PC-9 (cell line): ENCODE data around the gene YPEL1. TPM values are rescaled to one million over a fixed set of nuclear protein-coding genes. Genes with fewer than 3 reads are reported as not detected.
"Not testable (repeated sequence)": the region's sequence is repeated elsewhere in the genome, so short reads cannot be mapped to it uniquely, and the experiment has no call there.

Source experiments
- BruUV-seq: library from RNA; stranded (reverse); fragments of 400-500 nt; replicated peaks from 2 replicates; lab custom pipeline; 2021; lab: Mats Ljungman, UMichigan
- CTCF ChIA-PET: fragments of 300-600 bp; sonication (Branson Sonifier 250); formaldehyde crosslinking; loops from one replicate; lab custom pipeline; 2022; ENCODE audit warnings: antibody characterized with exemption; lab: Charles Lee
- POLR2A ChIA-PET: fragments of 300-600 bp; sonication (Branson Sonifier 250); formaldehyde crosslinking; loops from one replicate; lab custom pipeline; 2022; ENCODE audit warnings: antibody characterized with exemption; ENCODE audit not compliant: unreplicated experiment; lab: Charles Lee
- DNase-seq, 2 experiments: peaks; one replicate each; pipeline versions ENCODE4 v3.0.0 to v3.0.0-alpha.2; 2015 to 2022; ENCODE audit warnings: mixed read lengths in 1 of 2
- H2AFZ ChIP-seq: fragments of 200-600 bp; sonication (generic); 2 replicates; pipeline ENCODE4 v1.8.1; 2017; ENCODE audit warnings: antibody characterized with exemption
- H3F3A ChIP-seq: fragments of 200-600 bp; sonication (generic); 2 replicates; pipeline ENCODE4 v1.8.1; 2017; ENCODE audit warnings: antibody characterized with exemption, mild to moderate bottlenecking, low read depth; ENCODE audit not compliant: insufficient read depth
- H3K27ac ChIP-seq: fragments of 200-600 bp; sonication (generic); 2 replicates; pipeline ENCODE4 v1.6.1; 2016; ENCODE audit warnings: mixed run types
- H3K27me3 ChIP-seq: fragments of 200-600 bp; sonication (generic); 2 replicates; pipeline ENCODE4 v1.6.1; 2016; ENCODE audit warnings: low read depth, mixed run types; ENCODE audit not compliant: insufficient read depth
- H3K36me3 ChIP-seq: fragments of 200-600 bp; sonication (generic); 2 replicates; pipeline ENCODE4 v1.6.1; 2016; ENCODE audit warnings: low read depth, mixed run types
- H3K4me1 ChIP-seq: fragments of 200-600 bp; sonication (generic); replicated peaks from 2 replicates; pipeline ENCODE4 v1.6.1; 2016; ENCODE audit warnings: mixed run types; ENCODE audit not compliant: insufficient read depth
- H3K4me2 ChIP-seq: fragments of 200-600 bp; sonication (generic); 2 replicates; pipeline ENCODE4 v1.6.1; 2017; ENCODE audit warnings: mixed run types
- H3K4me3 ChIP-seq: fragments of 200-600 bp; sonication (generic); 2 replicates; pipeline ENCODE4 v1.6.1; 2016; ENCODE audit warnings: mixed run types
- H3K79me2 ChIP-seq: fragments of 200-600 bp; sonication (generic); 2 replicates; pipeline ENCODE4 v1.6.1; 2017; ENCODE audit warnings: low read depth, mixed run types
- H3K9me2 ChIP-seq: fragments of 200-600 bp; sonication (generic); 2 replicates; pipeline ENCODE4 v1.8.1; 2017; ENCODE audit warnings: mild to moderate bottlenecking; ENCODE audit not compliant: insufficient read depth
- H3K9me3 ChIP-seq: fragments of 200-600 bp; sonication (generic); 2 replicates; pipeline ENCODE4 v1.8.1; 2016; ENCODE audit warnings: low read depth; ENCODE audit not compliant: insufficient read depth
- H4K20me1 ChIP-seq: fragments of 200-600 bp; sonication (generic); 2 replicates; pipeline ENCODE4 v1.8.1; 2017; ENCODE audit not compliant: insufficient read depth
- CTCF ChIP-seq: fragments of 200-600 bp; sonication (generic); conservative IDR thresholded peaks from 2 replicates; pipeline ENCODE4 v1.6.1; 2017; ENCODE audit warnings: mixed run types, antibody characterized with exemption, mild to moderate bottlenecking, moderate library complexity
- EZH2 ChIP-seq: fragments of 200-600 bp; sonication (generic); IDR thresholded peaks from 2 replicates; pipeline ENCODE4 v1.8.0; 2017; ENCODE audit warnings: antibody characterized with exemption, low read depth
- intact Hi-C: fragments of 100-400 bp; cut with micrococcal nuclease; formaldehyde crosslinking; loops from one replicate; pipeline ENCODE4 v1.10.0; 2022; ENCODE audit not compliant: unreplicated experiment
- total RNA-seq: library from RNA; stranded (reverse); gene quantifications from 2 replicates; pipeline ENCODE4 v1.2.3, GENCODE V29; 2021

The YPEL1 gene
- total RNA-seq, 1 experiment from 2014 or later, result 5.2 TPM

GRCh38 chr22:21726650-21727049, 8.9 kb downstream of the YPEL1 start:
- ChIA-PET CTCF (interaction anchor here (0.6 kb wide), 1 partner anchor 52 kb away, joined by 5 read pairs; no protein-coding TSS in a partner anchor), POLR2A (no interaction called here)
- BruUV-seq, result no TSS peak
- H2AFZ ChIP-seq, result no peak overlapping the region
- H3K4me2 ChIP-seq, result no peak overlapping the region
- intact Hi-C loops, result no loop called here
- H3K9me2 ChIP-seq, result no peaks in the 10 kb centered on the region
- DNase-seq, result no peak
- no peaks in the 10 kb centered on the region for H3K79me2 ChIP-seq
- no peaks in the 10 kb centered on the region for H3K4me1 ChIP-seq
- H3K36me3 ChIP-seq, result no peaks in the 10 kb centered on the region
- no peak overlapping the region for H3K27ac ChIP-seq
- H3F3A ChIP-seq, result no peaks in the 10 kb centered on the region
- H3K4me3 ChIP-seq, result no peak overlapping the region
- no peaks in the 10 kb centered on the region for H4K20me1 ChIP-seq
- H3K9me3 ChIP-seq, result no peaks in the 10 kb centered on the region
- H3K27me3 ChIP-seq, result no peaks in the 10 kb centered on the region
- TF ChIP-seq EZH2, result no peak
- TF ChIP-seq CTCF, result peak; percentile 43; the same call in 1 of the 2 replicates

- ChIA-PET CTCF (interaction anchor here (0.6 kb wide), 1 partner anchor 52 kb away, joined by 5 read pairs; no protein-coding TSS in a partner anchor), POLR2A (no interaction called here)
- Histone ChIP-seq H3F3A (no peaks in the 10 kb centered on the region), H3K9me2 (no peaks in the 10 kb centered on the region), H3K4me2 (no peak overlapping the region), H3K79me2 (no peaks in the 10 kb centered on the region), H3K27ac (no peak overlapping the region), H3K4me1 (no peaks in the 10 kb centered on the region), H3K27me3 (no peaks in the 10 kb centered on the region), H3K36me3 (no peaks in the 10 kb centered on the region), H3K4me3 (no peak overlapping the region), H2AFZ (no peak overlapping the region), H3K9me3 (no peaks in the 10 kb centered on the region), H4K20me1 (no peaks in the 10 kb centered on the region)
- TF ChIP-seq EZH2 (no peak), CTCF (no peak)
- intact Hi-C loops, result no loop called here
- DNase-seq, result no peak
- no TSS peak for BruUV-seq
Measured at GRCh38 chr22:21725956-21726649, 9.5 kb downstream of the YPEL1 start.

- DNase-seq, result not testable (repeated sequence)
Measured at GRCh38 chr22:21724496-21724895, 11.1 kb downstream of the YPEL1 start.

GRCh38 chr22:21721195-21721852, 14.3 kb downstream of the YPEL1 start:
- H3K36me3 ChIP-seq, intact Hi-C loops, DNase-seq, H3K27me3 ChIP-seq, H3K79me2 ChIP-seq, CTCF ChIA-PET, H3K27ac ChIP-seq, H3K4me1 ChIP-seq, H3K9me3 ChIP-seq, H2AFZ ChIP-seq, BruUV-seq, H3K4me2 ChIP-seq, H3K9me2 ChIP-seq, H3F3A ChIP-seq, POLR2A ChIA-PET, H3K4me3 ChIP-seq, H4K20me1 ChIP-seq: not testable (repeated sequence)

More at GRCh38 chr22:21724496-21724895, 11.1 kb downstream of the YPEL1 start:
- H3K9me2 ChIP-seq, H3K4me3 ChIP-seq, H3K9me3 ChIP-seq, H3K36me3 ChIP-seq, H3K27ac ChIP-seq, H3K79me2 ChIP-seq, H3F3A ChIP-seq, H4K20me1 ChIP-seq, intact Hi-C loops, H3K27me3 ChIP-seq, CTCF ChIA-PET, BruUV-seq, H3K4me2 ChIP-seq, POLR2A ChIA-PET, H2AFZ ChIP-seq, H3K4me1 ChIP-seq: not testable (repeated sequence)

GRCh38 chr22:21720191-21720859, 15.3 kb downstream of the YPEL1 start:
- H3K4me1 ChIP-seq, H2AFZ ChIP-seq, H3K36me3 ChIP-seq, CTCF ChIA-PET, H3K9me3 ChIP-seq, H3K4me2 ChIP-seq, POLR2A ChIA-PET, H3K79me2 ChIP-seq, DNase-seq, H4K20me1 ChIP-seq, intact Hi-C loops, H3K27ac ChIP-seq, H3F3A ChIP-seq, BruUV-seq, H3K9me2 ChIP-seq, H3K4me3 ChIP-seq, H3K27me3 ChIP-seq: not testable (repeated sequence)
